Measurements from ENCODE around the gene WDR73. TPM values are rescaled to one million over a fixed set of nuclear protein-coding genes. Genes with fewer than 3 reads are reported as not detected.

WDR73 gene
- total RNA-seq, 1 experiment from 2014 or later = 17.8 TPM

Other genes with a start within 250 kb of the WDR73 start
- gene ZSCAN2, start 53.3 kb downstream of the WDR73 start, total RNA-seq (2014; rRNA removed; shearing (Covaris generic)) = 13.2 and 17.5 TPM in 2 replicates
- gene NMB, start 3.9 kb upstream of the WDR73 start, total RNA-seq (2014; rRNA removed; shearing (Covaris generic)) = 0.53 and 2.8 TPM in 2 replicates
- gene SEC11A, start 61.9 kb upstream of the WDR73 start, total RNA-seq (2014; rRNA removed; shearing (Covaris generic)) = 262 and 270 TPM in 2 replicates
- gene ZNF592, start 94.3 kb upstream of the WDR73 start, total RNA-seq (2014; rRNA removed; shearing (Covaris generic)) = 5.6 and 6.9 TPM in 2 replicates
- 0.10 and 0.12 TPM in 2 replicates for gene ALPK3, start 163.1 kb upstream of the WDR73 start, total RNA-seq (2014; rRNA removed; shearing (Covaris generic))
- not detected in 2 replicates for gene SLC28A1, start 230.4 kb upstream of the WDR73 start, total RNA-seq (2014; rRNA removed; shearing (Covaris generic))